HepG2 (cell line): ENCODE data around the gene NT5C1B. TPM values are rescaled to one million over a fixed set of nuclear protein-coding genes. Genes with fewer than 3 reads are reported as not detected.

ENCODE experiments used
- ATAC-seq: fragments of 200-7000 bp; cut with Tn5 transposase; 3 replicates; pipeline ENCODE4 v1.9.1; 2020; ENCODE audit warnings: mild to moderate bottlenecking, moderate library complexity
- BruUV-seq: library from RNA; stranded (reverse); fragments of 400-500 nt; replicated peaks from 2 replicates; lab custom pipeline; 2021; lab: Mats Ljungman, UMichigan
- CTCF ChIA-PET: fragments of 300-600 bp; formaldehyde crosslinking; extraction: SDS; loops from one replicate; lab custom pipeline; 2021; ENCODE audit warnings: low total read pairs, inconsistent platforms, low intra/inter-chr PET ratio; lab: Yijun Ruan, JAX
- POLR2A ChIA-PET: fragments of 350-600 bp; sonication (Branson Sonifier 250); formaldehyde crosslinking; loops from one replicate; lab custom pipeline; 2020; ENCODE audit warnings: antibody characterized with exemption, inconsistent platforms; lab: Yijun Ruan, JAX
- DNase-seq: peaks from one replicate; pipeline ENCODE4 v3.0.0-alpha.2; 2015; ENCODE audit warnings: low spot score
- FAIRE-seq: peaks from 3 replicates; lab custom pipeline; 2011; peaks lifted over from hg19 to GRCh38; lab: Jason Lieb, UNC
- H2AFZ ChIP-seq: one replicate; pipeline ENCODE4 v1.6.1; 2011; ENCODE audit warnings: low read length, inconsistent platforms
- H3K27ac ChIP-seq: fragments of 300-600 bp; 3 replicates; pipeline ENCODE4 v1.8.0; 2011; ENCODE audit warnings: mixed run types, mild to moderate bottlenecking, mixed read lengths, low read length, inconsistent platforms; ENCODE audit not compliant: insufficient read depth; ENCODE audit errors: extremely low read length
- H3K27me3 ChIP-seq, 2 experiments: fragments of 200-600 bp in 1 of 2; 2 replicates in 1 of 2; 3 replicates in 1 of 2; pipeline versions ENCODE4 v1.6.0 to v1.8.0; 2011; ENCODE audit warnings: low read length in 2 of 2, mild to moderate bottlenecking in 2 of 2, moderate library complexity in 2 of 2, inconsistent platforms in 1 of 2; ENCODE audit not compliant: insufficient read depth in 2 of 2, control insufficient read depth in 1 of 2
- H3K36me3 ChIP-seq, 2 experiments: fragments of 200-600 bp in 1 of 2; replicated peaks in 1 of 2; 2 replicates in 1 of 2; 3 replicates in 1 of 2; pipeline versions ENCODE4 v1.5.1 to v1.8.0; 2011; ENCODE audit warnings: low read length in 2 of 2, inconsistent platforms in 1 of 2; ENCODE audit not compliant: insufficient read depth in 2 of 2, control insufficient read depth in 1 of 2
- H3K4me1 ChIP-seq: 2 replicates; pipeline ENCODE4 v1.5.1; 2012; ENCODE audit warnings: low read length, inconsistent platforms; ENCODE audit not compliant: insufficient read depth
- H3K4me2 ChIP-seq: 2 replicates; pipeline ENCODE4 v1.6.0; 2011; ENCODE audit warnings: low read depth, low read length, inconsistent platforms
- H3K4me3 ChIP-seq, 3 experiments: fragments of 200-600 bp in 1 of 3; sonication (generic), shearing (Covaris generic) in 1 of 3; replicated peaks in 1 of 3; 2 replicates each; pipeline ENCODE4 v1.5.1; 2011 to 2016; ENCODE audit warnings: low read length in 3 of 3, inconsistent platforms in 2 of 3, low read depth in 2 of 3, mild to moderate bottlenecking in 2 of 3, control low read depth in 1 of 3, mixed read lengths in 1 of 3; ENCODE audit not compliant: insufficient read depth in 1 of 3
- H3K79me2 ChIP-seq: one replicate; pipeline ENCODE4 v1.6.1; 2011; ENCODE audit warnings: low read length, inconsistent platforms; ENCODE audit not compliant: insufficient read depth
- H3K9ac ChIP-seq: 2 replicates; pipeline ENCODE4 v1.6.0; 2011; ENCODE audit warnings: mild to moderate bottlenecking, low read depth, low read length, inconsistent platforms; ENCODE audit not compliant: insufficient read depth
- H3K9me3 ChIP-seq: 2 replicates; pipeline ENCODE4 v1.5.1; 2012; ENCODE audit warnings: mild to moderate bottlenecking, low read length
- H4K20me1 ChIP-seq: 2 replicates; pipeline ENCODE4 v1.6.0; 2011; ENCODE audit warnings: inconsistent platforms, mild to moderate bottlenecking, low read length, moderate library complexity; ENCODE audit not compliant: insufficient read depth
- ATF7-NPFF ChIP-seq: sonication (generic); formaldehyde crosslinking; IDR thresholded peaks from 2 replicates; pipeline ENCODE4 v1.8.1; 2023; ENCODE audit warnings: mild to moderate bottlenecking, low read depth, missing genetic modification reagents, moderate library complexity
- GATAD2A ChIP-seq: IDR thresholded peaks from 2 replicates; pipeline ENCODE4 v1.6.1; 2016
- SAP130 ChIP-seq: IDR thresholded peaks from 2 replicates; pipeline ENCODE4 v1.6.1; 2016; ENCODE audit warnings: low read depth
- SNAPC4 ChIP-seq: sonication (generic); formaldehyde crosslinking; IDR thresholded peaks from 2 replicates; pipeline ENCODE4 v1.4.0; 2020; ENCODE audit warnings: mild to moderate bottlenecking, missing genetic modification reagents
- THAP11 ChIP-seq: IDR thresholded peaks from 2 replicates; pipeline ENCODE4 v1.6.1; 2016; ENCODE audit warnings: missing biosample characterization, missing genetic modification reagents
- ZKSCAN8 ChIP-seq: IDR thresholded peaks from 2 replicates; pipeline ENCODE4 v1.6.1; 2016; ENCODE audit warnings: borderline replicate concordance, missing genetic modification reagents, missing compliant biosample characterization
- ZMYM3 ChIP-seq: sonication (generic); formaldehyde crosslinking; IDR thresholded peaks from 2 replicates; pipeline ENCODE4 v1.5.1; 2020; ENCODE audit warnings: mild to moderate bottlenecking, missing genetic modification reagents
- ZNF256 ChIP-seq: sonication (generic); formaldehyde crosslinking; conservative IDR thresholded peaks from 2 replicates; pipeline ENCODE4 v1.4.0; 2020; ENCODE audit warnings: missing genetic modification reagents
- ZNF570 ChIP-seq: sonication (generic); formaldehyde crosslinking; IDR thresholded peaks from 2 replicates; pipeline ENCODE4 v1.4.0; 2020; ENCODE audit warnings: mild to moderate bottlenecking, missing genetic modification reagents, borderline replicate concordance
- ZNF577 ChIP-seq: sonication (generic); formaldehyde crosslinking; IDR thresholded peaks from 2 replicates; pipeline ENCODE4 v1.4.0; 2020; ENCODE audit warnings: mild to moderate bottlenecking, low read depth, missing genetic modification reagents, borderline replicate concordance
- WGBS: methylation state at CpG from one replicate; pipeline ENCODE4 v1.1.6; 2017; ENCODE audit warnings: low lambda C conversion rate; 5-methylcytosine and 5-hydroxymethylcytosine counted together
- in situ Hi-C: cut with HindIII; loops from 2 replicates; pipeline ENCODE4 v1.10.0; 2017; ENCODE audit warnings: low pct_unique_long_range_greater_than_20kb; ENCODE audit not compliant: extremely low pct_ligation_motif_present
- intact Hi-C: fragments of 100-400 bp; cut with micrococcal nuclease; formaldehyde crosslinking; loops from one replicate; pipeline ENCODE4 v1.10.0; 2022; ENCODE audit not compliant: unreplicated experiment
- polyA plus RNA-seq, 8 experiments: library from polyadenylated mRNA; depleted of rRNA in 3 of 8; stranded (reverse) in 7 of 8; unstranded in 1 of 8; fragments of >200 nt; fragmentation: Illumina TruSeq in 4 of 8; extraction: Trizol in 4 of 8; gene quantifications; 2 replicates each; pipeline versions ENCODE4 v1.2.1 to v1.2.3, GENCODE V29; 2011 to 2016; ENCODE audit warnings: low read depth in 4 of 8, missing spikeins in 1 of 8, mixed read lengths in 1 of 8; ENCODE audit not compliant: insufficient read depth in 1 of 8
- total RNA-seq, 5 experiments: library from RNA; depleted of rRNA; stranded (reverse); fragments of >200 nt; fragmentation: Illumina TruSeq; extraction: Trizol; gene quantifications; 2 replicates each; pipeline ENCODE4 v1.2.3, GENCODE V29; 2016; ENCODE audit warnings: low read depth in 1 of 5

NT5C1B gene
- total and polyA plus RNA-seq, 2 of the 13 experiments (the other 11 are each of a cell fraction or from before 2014, with no cell fraction given): not detected

- no peaks in the 10 kb centered on the region for H3K36me3 ChIP-seq
- no peak overlapping the region for H2AFZ ChIP-seq
- no peaks in the 10 kb centered on the region for H3K79me2 ChIP-seq
- CTCF ChIA-PET: no interaction called here
- H4K20me1 ChIP-seq: no peaks in the 10 kb centered on the region
- intact Hi-C loops (no loop called here), in situ Hi-C loops (no loop called here)
- ATAC-seq (no peak), DNase-seq (no peak), FAIRE-seq (no peak)
- WGBS: 29% methylated on average over 1 of the region's 1 CpG
- no peak overlapping the region for H3K9ac ChIP-seq
- POLR2A ChIA-PET: no interaction called here
- H3K27me3 ChIP-seq: no peaks in the 10 kb centered on the region
- no peak overlapping the region for H3K4me2 ChIP-seq
- H3K4me3 ChIP-seq: no peak overlapping the region
- no peak for TF ChIP-seq ZNF570 (CRISPR knock-in tag)
- TF ChIP-seq ATF7-NPFF (CRISPR knock-in tag): no peak
- TF ChIP-seq SNAPC4 (CRISPR knock-in tag): no peak
- no peak for TF ChIP-seq ZNF577 (CRISPR knock-in tag)
- TF ChIP-seq GATAD2A (CRISPR knock-in tag): no peak
- no peak for TF ChIP-seq ZKSCAN8
- no peak for TF ChIP-seq THAP11 (CRISPR knock-in tag)
- TF ChIP-seq ZMYM3 (CRISPR knock-in tag): no peak
- no peak for TF ChIP-seq ZNF256
- TF ChIP-seq SAP130 (CRISPR knock-in tag): no peak
- H3K9me3 ChIP-seq: peaks cover 39% of the 10 kb centered on the region
- H3K27ac ChIP-seq: no peak overlapping the region
- no TSS peak for BruUV-seq
- no peaks in the 10 kb centered on the region for H3K4me1 ChIP-seq
These were observed 41.2 kb upstream of the NT5C1B start for GRCh38 chr2:18630541-18630940.
